Measurements from ENCODE around the gene GOLIM4. TPM values are rescaled to one million over a fixed set of nuclear protein-coding genes. Genes with fewer than 3 reads are reported as not detected.

Gene GOLIM4
- total RNA-seq, 2 donors from 2014 or later = 16.2 to 21.5 TPM

GRCh38 chr3:168091941-168092340 is 3.8 kb downstream of the GOLIM4 start:
- DNase-seq (ENCODE audit: low spot score) = no peak
- H3K36me3 Mint-ChIP-seq = no peaks in the 10 kb centered on the region

GRCh38 chr3:168091302-168091858 is 4.3 kb downstream of the GOLIM4 start:
- peaks cover 34 to 65% of the 10 kb centered on the region in 2 donors for H3K4me1 Mint-ChIP-seq (ENCODE audit: low read depth in 2 of 2)

More at GRCh38 chr3:168091941-168092340, 3.8 kb downstream of the GOLIM4 start:
- no peak overlapping the region for H3K4me3 Mint-ChIP-seq
- H3K9me3 Mint-ChIP-seq = no peaks in the 10 kb centered on the region
- H3K4me1 Mint-ChIP-seq (ENCODE audit: low read depth in 2 of 2) = peaks cover 34 to 70% of the 10 kb centered on the region in 2 donors
- H3K27ac Mint-ChIP-seq = peak overlapping the region in 1 of 2 donors; percentile 21
- ATAC-seq = no peak
- no peaks in the 10 kb centered on the region for H3K27me3 Mint-ChIP-seq

GRCh38 chr3:168090306-168091085 is 5.2 kb downstream of the GOLIM4 start:
- ATAC-seq = no peak
- H3K27ac Mint-ChIP-seq = peak overlapping the region in 1 of 2 donors; percentile 38

More at GRCh38 chr3:168091302-168091858, 4.3 kb downstream of the GOLIM4 start:
- DNase-seq (ENCODE audit: low spot score) (no peak), ATAC-seq (no peak)
- Mint-ChIP-seq H3K27me3 (no peaks in the 10 kb centered on the region), H3K9me3 (no peaks in the 10 kb centered on the region), H3K27ac (no peak overlapping the region), H3K36me3 (no peaks in the 10 kb centered on the region), H3K4me3 (no peak overlapping the region)

GRCh38 chr3:168089179-168089771 is 6.4 kb downstream of the GOLIM4 start:
- H3K9me3 Mint-ChIP-seq = no peaks in the 10 kb centered on the region
- DNase-seq (ENCODE audit: low spot score) = no peak
- H3K27ac Mint-ChIP-seq = peak overlapping the region in 1 of 2 donors; percentile 3
- no peaks in the 10 kb centered on the region for H3K27me3 Mint-ChIP-seq
- peak; percentile 53 to 67 for ATAC-seq
- H3K4me1 Mint-ChIP-seq (ENCODE audit: low read depth in 2 of 2) = peaks cover 40 to 72% of the 10 kb centered on the region in 2 donors
- no peaks in the 10 kb centered on the region for H3K36me3 Mint-ChIP-seq
- H3K4me3 Mint-ChIP-seq = peak overlapping the region; percentile 10

More at GRCh38 chr3:168090306-168091085, 5.2 kb downstream of the GOLIM4 start:
- Mint-ChIP-seq H3K27me3 (no peaks in the 10 kb centered on the region), H3K9me3 (no peaks in the 10 kb centered on the region), H3K36me3 (no peaks in the 10 kb centered on the region), H3K4me3 (no peak overlapping the region), H3K4me1 (ENCODE audit: low read depth in 2 of 2) (peaks cover 33 to 64% of the 10 kb centered on the region in 2 donors)
- DNase-seq (ENCODE audit: low spot score) = no peak

GRCh38 chr3:168088106-168088720 is 7.5 kb downstream of the GOLIM4 start:
- DNase-seq (ENCODE audit: low spot score) (no peak), ATAC-seq (peak; percentile 70 to 76)
- Mint-ChIP-seq H3K4me3 (peak overlapping the region; percentile 62), H3K36me3 (no peaks in the 10 kb centered on the region), H3K9me3 (no peaks in the 10 kb centered on the region), H3K27ac (peak overlapping the region; percentile 3 to 12), H3K4me1 (ENCODE audit: low read depth in 2 of 2) (peaks cover 44 to 72% of the 10 kb centered on the region in 2 donors), H3K27me3 (no peaks in the 10 kb centered on the region)

- Mint-ChIP-seq H3K4me1 (ENCODE audit: low read depth in 2 of 2) (peaks cover 39 to 67% of the 10 kb centered on the region in 2 donors), H3K36me3 (no peaks in the 10 kb centered on the region), H3K4me3 (peak overlapping the region; percentile 43), H3K27me3 (no peaks in the 10 kb centered on the region), H3K27ac (no peak overlapping the region), H3K9me3 (no peaks in the 10 kb centered on the region)
- no peak for ATAC-seq
- no peak for DNase-seq (ENCODE audit: low spot score)
Observed at GRCh38 chr3:168087539-168087938, 8.2 kb downstream of the GOLIM4 start.

GRCh38 chr3:168086541-168087260 is 9.0 kb downstream of the GOLIM4 start:
- Mint-ChIP-seq H3K4me1 (ENCODE audit: low read depth in 2 of 2) (peaks cover 39 to 62% of the 10 kb centered on the region in 2 donors), H3K27ac (no peak overlapping the region), H3K4me3 (no peak overlapping the region), H3K27me3 (no peaks in the 10 kb centered on the region), H3K36me3 (no peaks in the 10 kb centered on the region), H3K9me3 (no peaks in the 10 kb centered on the region)
- ATAC-seq (no peak), DNase-seq (ENCODE audit: low spot score) (no peak)

- Mint-ChIP-seq H3K36me3 (no peaks in the 10 kb centered on the region), H3K9me3 (no peaks in the 10 kb centered on the region), H3K27ac (peak overlapping the region; percentile 9 to 71), H3K4me1 (ENCODE audit: low read depth in 2 of 2) (peaks cover 39 to 54% of the 10 kb centered on the region in 2 donors), H3K27me3 (no peaks in the 10 kb centered on the region), H3K4me3 (peak overlapping the region; percentile 56)
- DNase-seq (ENCODE audit: low spot score) (no peak), ATAC-seq (peak in 1 of 2 donors; percentile 69)
Observed at GRCh38 chr3:168085491-168086119, 10.1 kb downstream of the GOLIM4 start.

GRCh38 chr3:168083906-168084305 is 11.8 kb downstream of the GOLIM4 start:
- Mint-ChIP-seq H3K27ac (no peak overlapping the region), H3K9me3 (no peaks in the 10 kb centered on the region), H3K36me3 (no peaks in the 10 kb centered on the region), H3K4me1 (ENCODE audit: low read depth in 2 of 2) (peaks cover 30 to 40% of the 10 kb centered on the region in 2 donors), H3K4me3 (no peak overlapping the region), H3K27me3 (no peaks in the 10 kb centered on the region)
- DNase-seq (ENCODE audit: low spot score) (no peak), ATAC-seq (no peak)

- Mint-ChIP-seq H3K9me3 (no peaks in the 10 kb centered on the region), H3K4me1 (ENCODE audit: low read depth in 2 of 2) (peaks cover 19 to 26% of the 10 kb centered on the region in 2 donors), H3K4me3 (no peak overlapping the region), H3K36me3 (no peaks in the 10 kb centered on the region), H3K27me3 (no peaks in the 10 kb centered on the region), H3K27ac (no peak overlapping the region)
- DNase-seq (ENCODE audit: low spot score) (no peak), ATAC-seq (no peak)
Observed at GRCh38 chr3:168081856-168082255, 13.9 kb downstream of the GOLIM4 start.

- no peak for ATAC-seq
- Mint-ChIP-seq H3K4me3 (no peak overlapping the region), H3K4me1 (ENCODE audit: low read depth in 2 of 2) (peaks cover 19 to 26% of the 10 kb centered on the region in 2 donors), H3K36me3 (no peaks in the 10 kb centered on the region), H3K9me3 (no peaks in the 10 kb centered on the region), H3K27me3 (no peaks in the 10 kb centered on the region), H3K27ac (no peak overlapping the region)
- DNase-seq (ENCODE audit: low spot score) = no peak
Observed at GRCh38 chr3:168081171-168081771, 14.5 kb downstream of the GOLIM4 start.

- ATAC-seq (no peak), DNase-seq (ENCODE audit: low spot score) (no peak)
- Mint-ChIP-seq H3K36me3 (no peaks in the 10 kb centered on the region), H3K27me3 (no peaks in the 10 kb centered on the region), H3K27ac (no peak overlapping the region), H3K4me1 (ENCODE audit: low read depth in 2 of 2) (peaks cover 18 to 25% of the 10 kb centered on the region in 2 donors), H3K9me3 (no peaks in the 10 kb centered on the region), H3K4me3 (no peak overlapping the region)
Observed at GRCh38 chr3:168080499-168081170, 15.1 kb downstream of the GOLIM4 start.
